Limb (tissue), 2 donors: Measurements from ENCODE around the gene IL22RA2.

Experiments used
- DNase-seq, 2 donors: peaks; one replicate each; pipeline ENCODE4 v3.0.0-alpha.2; 2016; ENCODE audit errors: extremely low spot score in 2 of 2

IL22RA2 gene

GRCh38 chr6:137197684-137198645 is 24.5 kb upstream of the IL22RA2 start:
- no peak for DNase-seq

- no peak for DNase-seq
Measured at GRCh38 chr6:137193256-137194070, 20.0 kb upstream of the IL22RA2 start.

GRCh38 chr6:137192821-137193220 is 19.4 kb upstream of the IL22RA2 start:
- no peak for DNase-seq

- peak in 1 of 2 donors; percentile 11 for DNase-seq
Measured at GRCh38 chr6:137191670-137192069, 18.2 kb upstream of the IL22RA2 start.

GRCh38 chr6:137191236-137191635 is 17.8 kb upstream of the IL22RA2 start:
- no peak for DNase-seq

- no peak for DNase-seq
Measured at GRCh38 chr6:137190583-137191094, 17.2 kb upstream of the IL22RA2 start.

- DNase-seq = no peak
Measured at GRCh38 chr6:137188855-137189254, 15.4 kb upstream of the IL22RA2 start.

- DNase-seq = no peak
Measured at GRCh38 chr6:137185290-137185689, 11.8 kb upstream of the IL22RA2 start.

- DNase-seq = no peak
Measured at GRCh38 chr6:137182654-137183073, 9.2 kb upstream of the IL22RA2 start.

- DNase-seq = no peak
Measured at GRCh38 chr6:137181891-137182653, 8.6 kb upstream of the IL22RA2 start.

- no peak for DNase-seq
Measured at GRCh38 chr6:137177611-137178010, 4.2 kb upstream of the IL22RA2 start.

GRCh38 chr6:137176729-137177128 is 3.3 kb upstream of the IL22RA2 start:
- no peak for DNase-seq

GRCh38 chr6:137175868-137176245 is 2.4 kb upstream of the IL22RA2 start:
- DNase-seq = no peak

- no peak for DNase-seq
Measured at GRCh38 chr6:137175157-137175867, 1.9 kb upstream of the IL22RA2 start.

GRCh38 chr6:137172734-137173431 is 561 bp downstream of the IL22RA2 start:
- DNase-seq = no peak

- no peak for DNase-seq
Measured at GRCh38 chr6:137171824-137172733, 1.4 kb downstream of the IL22RA2 start.

GRCh38 chr6:137171053-137171374 is 2.4 kb downstream of the IL22RA2 start:
- DNase-seq = no peak

- no peak for DNase-seq
Measured at GRCh38 chr6:137170266-137171052, 3.0 kb downstream of the IL22RA2 start.
